T1000 (cell line): ENCODE results near the gene KIF5C.

Experiments
- DNase-seq: peaks from one replicate; lab custom pipeline; 2025; ENCODE audit warnings: mixed read lengths; lab: John Stamatoyannopoulos, UW

Gene KIF5C

GRCh38 chr2:148926291-148926961 lies 51.4 kb downstream of the KIF5C start:
- DNase-seq: no peak

GRCh38 chr2:148926981-148927401 lies 52.0 kb downstream of the KIF5C start:
- DNase-seq: no peak

- no peak for DNase-seq
These were observed 53.4 kb downstream of the KIF5C start for GRCh38 chr2:148928395-148928794.

- peak; percentile 32 for DNase-seq
These were observed 55.2 kb downstream of the KIF5C start for GRCh38 chr2:148930046-148930775.

GRCh38 chr2:148932536-148932935 lies 57.5 kb downstream of the KIF5C start:
- DNase-seq: no peak

- DNase-seq: no peak
These were observed 58.4 kb downstream of the KIF5C start for GRCh38 chr2:148933456-148933855.

GRCh38 chr2:148935791-148936190 lies 60.8 kb downstream of the KIF5C start:
- DNase-seq: no peak

- DNase-seq: no peak
These were observed 61.9 kb downstream of the KIF5C start for GRCh38 chr2:148936857-148937450.

GRCh38 chr2:148939271-148939670 lies 64.2 kb downstream of the KIF5C start:
- DNase-seq: no peak

- DNase-seq: no peak
These were observed 68.1 kb downstream of the KIF5C start for GRCh38 chr2:148943097-148943496.

- no peak for DNase-seq
These were observed 69.5 kb downstream of the KIF5C start for GRCh38 chr2:148944536-148944935.

GRCh38 chr2:148947299-148947698 lies 72.3 kb downstream of the KIF5C start:
- no peak for DNase-seq

- no peak for DNase-seq
These were observed 73.8 kb downstream of the KIF5C start for GRCh38 chr2:148948868-148949267.

- no peak for DNase-seq
These were observed 74.3 kb downstream of the KIF5C start for GRCh38 chr2:148949348-148949747.

GRCh38 chr2:148952621-148953020 lies 77.6 kb downstream of the KIF5C start:
- no peak for DNase-seq

- no peak for DNase-seq
These were observed 78.4 kb downstream of the KIF5C start for GRCh38 chr2:148953426-148953825.

GRCh38 chr2:148954536-148954935 lies 79.5 kb downstream of the KIF5C start:
- no peak for DNase-seq

- no peak for DNase-seq
These were observed 80.8 kb downstream of the KIF5C start for GRCh38 chr2:148955798-148956197.

- DNase-seq: no peak
These were observed 82.0 kb downstream of the KIF5C start for GRCh38 chr2:148957023-148957422.

GRCh38 chr2:148959745-148960144 lies 84.7 kb downstream of the KIF5C start:
- DNase-seq: no peak

- DNase-seq: no peak
These were observed 85.5 kb downstream of the KIF5C start for GRCh38 chr2:148960483-148960882.

GRCh38 chr2:148963461-148963860 lies 88.4 kb downstream of the KIF5C start:
- DNase-seq: no peak
